Activated gamma-delta T cell (primary cell): ENCODE measurements around the gene C5orf22.
"Not testable (repeated sequence)": the region's sequence is repeated elsewhere in the genome, so short reads cannot be mapped to it uniquely, and the experiment has no call there.

Source experiments
- DNase-seq: peaks from one replicate; lab custom pipeline; 2025; lab: John Stamatoyannopoulos, UW

C5orf22 gene

GRCh38 chr5:31553863-31554262 is 21.8 kb downstream of the C5orf22 start:
- no peak for DNase-seq

- DNase-seq: no peak
Observed at GRCh38 chr5:31554552-31554951, 22.5 kb downstream of the C5orf22 start.

DNA sequence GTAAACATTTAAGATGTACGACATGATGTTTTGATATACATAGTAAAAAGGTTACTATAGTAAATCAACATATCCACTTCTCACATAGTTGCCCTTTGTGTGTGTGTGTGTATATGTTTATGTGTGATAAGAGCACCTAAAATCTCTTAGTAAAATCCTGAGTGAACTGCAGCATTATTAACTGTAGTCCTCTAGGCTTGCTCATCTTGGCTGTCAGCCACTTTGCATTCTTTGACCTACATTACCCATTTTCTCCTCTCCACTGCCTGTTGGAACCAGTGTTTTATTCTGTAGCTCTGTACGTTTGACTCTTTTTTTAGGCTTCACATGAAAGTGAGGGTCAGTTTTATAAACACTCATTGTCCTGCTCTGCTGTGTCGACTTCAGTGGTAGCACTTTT is 24.4 kb downstream of the C5orf22 start:
- no peak for DNase-seq

GRCh38 chr5:31559942-31560341 is 27.8 kb downstream of the C5orf22 start:
- DNase-seq: no peak

GRCh38 chr5:31561946-31562345 is 29.8 kb downstream of the C5orf22 start:
- no peak for DNase-seq

DNA sequence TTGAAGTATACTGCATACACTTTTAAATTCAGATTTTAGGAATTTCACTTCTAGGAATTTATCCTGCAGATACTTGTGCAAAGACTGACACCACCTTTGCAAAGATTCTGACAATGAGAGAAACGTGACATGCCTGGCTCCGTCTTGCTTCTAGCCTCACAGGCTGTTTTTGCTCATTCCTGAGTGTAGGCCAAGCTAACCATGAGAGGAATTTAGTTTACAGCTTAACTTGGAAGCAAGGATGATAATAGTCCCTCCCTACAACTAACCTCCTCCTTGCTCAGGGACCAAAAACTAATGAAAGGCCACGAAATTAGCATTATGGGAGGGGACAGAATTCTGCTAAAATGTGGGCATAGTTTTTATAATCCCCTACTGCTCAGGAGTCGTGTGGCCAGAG is 31.1 kb downstream of the C5orf22 start:
- DNase-seq: no peak

- DNase-seq: not testable (repeated sequence)
Observed at GRCh38 chr5:31566362-31566761, 34.3 kb downstream of the C5orf22 start.

GRCh38 chr5:31568302-31568835 is 36.3 kb downstream of the C5orf22 start:
- no peak for DNase-seq

DNA sequence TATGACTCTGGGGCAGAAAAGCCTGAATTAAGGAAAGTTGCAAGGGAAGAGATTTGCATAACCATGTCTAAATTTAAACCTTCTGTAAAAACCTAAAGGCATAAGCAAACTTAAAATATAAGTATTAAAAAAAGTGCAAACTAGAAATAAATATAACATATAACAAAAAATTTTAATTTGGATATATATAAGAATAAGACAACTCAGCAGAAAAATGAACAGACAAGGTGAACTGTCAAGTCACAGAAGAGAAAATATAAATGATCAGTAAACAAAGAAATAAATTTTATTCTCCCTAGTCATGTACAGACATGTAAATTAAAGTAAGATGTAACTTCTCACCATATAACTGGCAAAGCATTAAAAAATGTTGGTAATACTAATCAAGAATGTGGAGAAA is 37.0 kb downstream of the C5orf22 start:
- DNase-seq: no peak

GRCh38 chr5:31573494-31574142 is 41.5 kb downstream of the C5orf22 start:
- no peak for DNase-seq

GRCh38 chr5:31574772-31575171 is 42.7 kb downstream of the C5orf22 start:
- DNase-seq: no peak

DNA sequence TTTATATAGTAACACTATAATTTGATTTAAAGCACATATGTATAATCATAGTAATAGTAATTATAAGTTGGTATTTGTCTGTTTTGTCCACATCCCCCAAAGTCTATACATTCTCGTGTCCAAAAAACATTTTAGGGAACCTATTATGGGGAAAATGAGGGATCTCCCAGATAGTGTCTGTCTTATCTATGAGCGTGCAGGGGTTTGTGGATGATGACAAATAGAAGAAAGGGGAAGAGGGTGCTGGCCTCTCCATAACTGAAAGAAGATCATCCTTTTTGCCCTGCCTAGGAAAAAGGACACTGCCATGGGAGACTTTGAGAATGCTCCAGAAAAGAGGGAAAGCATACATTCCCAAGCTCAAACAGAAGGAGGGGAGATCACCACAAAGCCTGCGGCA is 45.3 kb downstream of the C5orf22 start:
- no peak for DNase-seq

GRCh38 chr5:31579558-31579957 is 47.5 kb downstream of the C5orf22 start:
- DNase-seq: no peak

- no peak for DNase-seq
Observed at GRCh38 chr5:31581498-31582099, 49.5 kb downstream of the C5orf22 start.

- no peak for DNase-seq
Observed at GRCh38 chr5:31583129-31583528, 51.0 kb downstream of the C5orf22 start.

- DNase-seq: no peak
Observed at GRCh38 chr5:31585166-31585894, 53.2 kb downstream of the C5orf22 start.

- no peak for DNase-seq
Observed at GRCh38 chr5:31585895-31586270, 53.8 kb downstream of the C5orf22 start.

DNA sequence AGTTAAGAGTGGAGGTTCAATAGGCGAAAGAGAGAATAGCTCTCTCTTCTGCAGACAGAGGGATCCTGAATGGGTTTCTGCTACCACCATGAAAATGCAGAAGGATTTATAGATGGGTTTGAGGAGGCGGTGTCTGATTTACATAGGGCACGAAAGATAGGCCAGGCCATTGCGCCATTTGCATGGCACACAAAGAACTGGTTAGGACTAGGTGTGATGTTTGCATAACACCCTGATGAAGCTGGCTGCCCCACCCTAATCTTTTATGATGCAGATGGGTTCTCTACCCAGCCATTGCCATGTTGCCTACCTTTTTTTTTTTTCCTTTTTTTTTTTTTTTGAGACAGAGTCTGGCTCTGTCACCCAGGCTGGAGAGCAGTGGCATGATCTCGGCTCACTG is 55.4 kb downstream of the C5orf22 start:
- DNase-seq: no peak

DNA sequence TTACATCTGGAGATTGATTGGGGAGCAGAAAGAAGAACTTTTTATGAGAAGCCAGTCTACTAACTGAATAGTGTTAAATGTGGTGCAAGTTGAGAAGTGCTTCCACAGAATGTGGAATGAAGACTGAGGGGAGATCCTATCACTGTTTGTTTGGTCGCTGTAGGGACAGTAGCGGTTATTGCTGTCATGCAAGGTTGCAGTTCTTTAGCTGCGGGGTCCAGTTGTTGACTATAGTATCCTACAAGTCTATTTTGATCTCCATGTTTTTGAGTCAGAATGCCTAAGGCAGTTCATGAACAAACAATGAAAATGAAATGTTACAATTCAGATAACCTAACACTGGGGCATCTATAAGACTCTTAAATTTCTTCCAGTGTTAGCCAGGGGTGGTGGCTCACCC is 61.6 kb downstream of the C5orf22 start:
- DNase-seq: no peak

GRCh38 chr5:31596354-31596753 is 64.3 kb downstream of the C5orf22 start:
- DNase-seq: no peak

- DNase-seq: no peak
Observed at GRCh38 chr5:31598640-31599611, 66.8 kb downstream of the C5orf22 start.

DNA sequence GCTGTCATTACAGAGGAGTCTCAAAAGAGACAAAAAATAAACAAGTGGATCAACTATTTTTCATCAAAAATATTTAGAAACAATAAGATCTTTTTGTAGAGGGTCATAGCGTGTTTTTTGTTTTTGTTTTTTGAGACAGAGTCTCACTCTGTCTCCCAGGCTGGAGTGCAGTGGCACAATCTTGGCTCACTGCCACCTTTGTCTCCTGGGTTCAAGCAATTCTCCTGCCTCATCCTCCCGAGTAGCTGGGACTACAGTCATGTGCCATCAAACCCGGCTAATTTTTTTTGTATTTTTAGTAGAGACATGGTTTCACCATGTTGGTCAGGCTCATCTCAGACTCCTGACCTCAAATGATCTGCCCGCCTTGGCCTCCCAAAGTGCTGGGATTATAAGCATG is 70.2 kb downstream of the C5orf22 start:
- not testable (repeated sequence) for DNase-seq
